K562 (cell line): ENCODE results near the gene HOXB5. TPM values are rescaled to one million over a fixed set of nuclear protein-coding genes. Genes with fewer than 3 reads are reported as not detected.
A peak's percentile ranks its signal among the peaks of the same experiment; 100 is the strongest.

Experiments used
- ATAC-seq: fragments of 200-7000 bp; cut with Tn5 transposase; 3 replicates; pipeline ENCODE4 v1.9.1; 2020; ENCODE audit warnings: moderate library complexity
- BruUV-seq: library from RNA; stranded (reverse); fragments of 400-500 nt; replicated peaks from 2 replicates; lab custom pipeline; 2021; lab: Mats Ljungman, UMichigan
- CTCF ChIA-PET: fragments of 300-600 bp; formaldehyde crosslinking; extraction: SDS; loops from one replicate; lab custom pipeline; 2021; ENCODE audit warnings: low intra/inter-chr PET ratio; lab: Yijun Ruan, JAX
- POLR2A ChIA-PET: fragments of 300-600, 350-650 bp; sonication (Branson Sonifier 250); formaldehyde crosslinking; extraction: SDS; loops from one replicate; lab custom pipeline; 2021; ENCODE audit warnings: antibody characterized with exemption, inconsistent platforms; lab: Yijun Ruan, JAX
- DNase-seq, 4 experiments: peaks; one replicate each; pipeline versions ENCODE4 v3.0.0 to v3.0.0-alpha.2; 2011 to 2018; ENCODE audit warnings: low spot score in 3 of 4, mixed read lengths in 3 of 4; ENCODE audit errors: extremely low read depth in 1 of 4
- FAIRE-seq: peaks from 2 replicates; lab custom pipeline; 2011; peaks lifted over from hg19 to GRCh38; lab: Jason Lieb, UNC
- H2AFZ ChIP-seq: 2 replicates; pipeline ENCODE4 v1.6.0; 2011; ENCODE audit warnings: low read depth, low read length, control low read depth, inconsistent platforms
- H3K27ac ChIP-seq: fragments of 200-600 bp; 3 replicates; pipeline ENCODE4 v1.8.0; 2011; ENCODE audit warnings: low read depth, mild to moderate bottlenecking, control low read depth, inconsistent platforms, low read length, moderate library complexity, mixed read lengths; ENCODE audit errors: extremely low read depth
- H3K27me3 ChIP-seq, 2 experiments: fragments of 300-600 bp in 1 of 2; 2 replicates in 1 of 2; 3 replicates in 1 of 2; pipeline versions ENCODE4 v1.6.0 to v1.8.0; 2011; ENCODE audit warnings: inconsistent platforms in 2 of 2, low read length in 2 of 2, mild to moderate bottlenecking in 1 of 2, mixed read lengths in 1 of 2, moderate library complexity in 1 of 2; ENCODE audit not compliant: control insufficient read depth in 2 of 2, insufficient read depth in 2 of 2
- H3K36me3 ChIP-seq: fragments of 300-600 bp; 3 replicates; pipeline ENCODE4 v1.8.0; 2011; ENCODE audit warnings: mild to moderate bottlenecking, low read length, inconsistent platforms; ENCODE audit not compliant: control insufficient read depth, insufficient read depth
- H3K4me1 ChIP-seq, 2 experiments: fragments of 200-600 bp in 1 of 2; replicated peaks in 1 of 2; 2 replicates in 1 of 2; 3 replicates in 1 of 2; pipeline versions ENCODE4 v1.5.1 to v1.8.0; 2011; ENCODE audit warnings: inconsistent platforms in 2 of 2, low read length in 2 of 2, mild to moderate bottlenecking in 1 of 2, mixed read lengths in 1 of 2, moderate library complexity in 1 of 2; ENCODE audit not compliant: control insufficient read depth in 2 of 2, insufficient read depth in 2 of 2
- H3K4me2 ChIP-seq: 2 replicates; pipeline ENCODE4 v1.6.1; 2011; ENCODE audit warnings: low read length, control low read depth, inconsistent platforms, mixed read lengths; ENCODE audit not compliant: insufficient read depth
- H3K4me3 ChIP-seq: fragments of 200-600 bp; sonication (generic), shearing (Covaris generic); 2 replicates; pipeline ENCODE4 v1.5.1; 2016; ENCODE audit warnings: control low read depth, inconsistent platforms
- H3K79me2 ChIP-seq: fragments of 200-600 bp; 3 replicates; pipeline ENCODE4 v1.8.0; 2011; ENCODE audit warnings: low read length, inconsistent platforms; ENCODE audit not compliant: control insufficient read depth, insufficient read depth
- H3K9ac ChIP-seq, 2 experiments: 2 replicates each; pipeline versions ENCODE4 v1.6.0 to v1.6.1; 2011; ENCODE audit warnings: low read depth in 2 of 2, low read length in 2 of 2, control low read depth in 1 of 2, inconsistent platforms in 1 of 2, mild to moderate bottlenecking in 1 of 2, mixed read lengths in 1 of 2; ENCODE audit not compliant: insufficient read depth in 1 of 2
- H3K9me1 ChIP-seq: one replicate; pipeline ENCODE4 v1.6.0; 2011; ENCODE audit warnings: inconsistent platforms, mild to moderate bottlenecking, low read length, moderate library complexity; ENCODE audit not compliant: control insufficient read depth, insufficient read depth
- H3K9me3 ChIP-seq: replicated peaks from 2 replicates; pipeline ENCODE4 v1.5.1; 2011; ENCODE audit warnings: low read depth, low read length, inconsistent platforms; ENCODE audit not compliant: control insufficient read depth, insufficient read depth
- H4K20me1 ChIP-seq: replicated peaks from 2 replicates; pipeline ENCODE4 v1.6.1; 2011; ENCODE audit warnings: low read length, inconsistent platforms, mixed read lengths; ENCODE audit not compliant: control insufficient read depth, insufficient read depth
- BCOR ChIP-seq: fragments of 450-650 bp; IDR thresholded peaks from 2 replicates; pipeline ENCODE4 v1.6.1; 2016
- GABPA ChIP-seq: fragments of 200-800 bp; sonication (Bioruptor generic); conservative IDR thresholded peaks from 2 replicates; pipeline ENCODE4 v1.6.1; 2016; ENCODE audit warnings: low read depth, missing genetic modification characterization, missing compliant biosample characterization
- KDM5B ChIP-seq: fragments of 200-600 bp; sonication (generic); IDR thresholded peaks from 2 replicates; pipeline ENCODE4 v1.6.1; 2012; ENCODE audit warnings: low read depth, mild to moderate bottlenecking, moderate library complexity, low read length, control low read depth, inconsistent platforms; ENCODE audit not compliant: insufficient replicate concordance
- NR2C2 ChIP-seq, 2 experiments: fragments of 200-800 bp in 1 of 2; sonication (Bioruptor generic) in 1 of 2; sonication (generic) in 1 of 2; formaldehyde crosslinking in 1 of 2; IDR thresholded peaks; 2 replicates each; pipeline versions ENCODE4 v1.6.1 to v1.8.0; 2016 to 2022; ENCODE audit warnings: mild to moderate bottlenecking in 1 of 2, missing compliant biosample characterization in 1 of 2, missing genetic modification characterization in 1 of 2, missing genetic modification reagents in 1 of 2
- NRF1 ChIP-seq, 2 experiments: fragments of 450-650 bp; IDR thresholded peaks in 1 of 2; conservative IDR thresholded peaks in 1 of 2; 2 replicates each; pipeline ENCODE4 v1.6.1; 2014; ENCODE audit warnings: mild to moderate bottlenecking in 2 of 2
- POLR2AphosphoS5 ChIP-seq: IDR thresholded peaks from 2 replicates; pipeline ENCODE4 v1.6.1; 2011; ENCODE audit warnings: mild to moderate bottlenecking, low read depth, low read length, moderate library complexity; ENCODE audit not compliant: control insufficient read depth, insufficient read depth
- RAD51 ChIP-seq: fragments of 450-650 bp; IDR thresholded peaks from 2 replicates; pipeline ENCODE4 v1.7.1; 2016; ENCODE audit warnings: low read depth, mild to moderate bottlenecking, borderline replicate concordance
- TRIM24 ChIP-seq, 2 experiments: fragments of 450-650 bp; IDR thresholded peaks; 2 replicates each; pipeline ENCODE4 v1.6.1; 2016
- ZNF143 ChIP-seq: sonication (generic); formaldehyde crosslinking; IDR thresholded peaks from 2 replicates; pipeline ENCODE4 v1.9.0; 2022; ENCODE audit warnings: mild to moderate bottlenecking, missing genetic modification reagents
- ZNF79 ChIP-seq: fragments of 250-450 bp; sonication (Bioruptor Pico); IDR thresholded peaks from 2 replicates; pipeline ENCODE4 v1.4.0; 2020; ENCODE audit warnings: low read depth, mild to moderate bottlenecking, moderate library complexity
- WGBS: fragments of 100-300 bp; shearing (Covaris generic); methylation state at CpG from one replicate; pipeline ENCODE4 v1.1.6; 2016; ENCODE audit warnings: low coverage, mixed read lengths; ENCODE audit not compliant: insufficient coverage; ENCODE audit errors: missing lambda C conversion rate; 5-methylcytosine and 5-hydroxymethylcytosine counted together
- in situ Hi-C: fragments of 300-500 bp; cut with MboI; formaldehyde crosslinking; loops from 4 replicates; pipeline ENCODE4 v1.15.0; 2018; ENCODE audit warnings: inconsistent platforms, mixed read lengths
- intact Hi-C: fragments of 100-400 bp; cut with micrococcal nuclease; formaldehyde crosslinking; loops from 2 replicates; pipeline ENCODE4 v1.14.2; 2022
- polyA plus RNA-seq, 8 experiments: library from polyadenylated mRNA; depleted of rRNA in 4 of 8; stranded (reverse) in 5 of 8; unstranded in 3 of 8; fragments of >200 nt; fragmentation: Nextera tagmentation in 2 of 8; fragmentation: Illumina TruSeq in 1 of 8; extraction: Ambion mirVana in 2 of 8; extraction: Trizol in 1 of 8; gene quantifications; 2 replicates each; pipeline versions ENCODE4 v1.2.1 to v1.2.3, GENCODE V29; 2011 to 2014; ENCODE audit warnings: inconsistent platforms in 1 of 8, missing spikeins in 1 of 8
- total RNA-seq, 7 experiments: library from RNA; depleted of rRNA in 6 of 7; stranded (reverse); fragments of >200 nt in 6 of 7; fragmentation: Illumina TruSeq in 2 of 7; extraction: Trizol in 2 of 7; gene quantifications; 2 replicates each; pipeline versions ENCODE4 v1.2.1 to v1.2.3, GENCODE V29; 2011 to 2021; ENCODE audit warnings: low replicate concordance in 1 of 7
- TF ChIP-seq, protein P1 (sequence below): sonication (generic); formaldehyde crosslinking; IDR thresholded peaks from 2 replicates; pipeline ENCODE4 v1.8.1; 2023; ENCODE audit warnings: mild to moderate bottlenecking, missing genetic modification reagents
- TF ChIP-seq, protein P2 (sequence below): fragments of 250-450 bp; sonication (Bioruptor Pico); IDR thresholded peaks from 2 replicates; pipeline ENCODE4 v1.4.0; 2020
- TF ChIP-seq, protein P3 (sequence below), 2 experiments: IDR thresholded peaks; 2 replicates each; pipeline ENCODE4 v1.6.1; 2012; ENCODE audit warnings: improper control_type of control experiment in 2 of 2, low read depth in 2 of 2, low read length in 2 of 2, borderline replicate concordance in 1 of 2

The HOXB5 gene
- total and polyA plus RNA-seq, 9 of the 15 experiments (the other 6 are each of a cell fraction or from before 2014, with no cell fraction given): 0.24 to 2.7 (median 0.65) TPM

DNA sequence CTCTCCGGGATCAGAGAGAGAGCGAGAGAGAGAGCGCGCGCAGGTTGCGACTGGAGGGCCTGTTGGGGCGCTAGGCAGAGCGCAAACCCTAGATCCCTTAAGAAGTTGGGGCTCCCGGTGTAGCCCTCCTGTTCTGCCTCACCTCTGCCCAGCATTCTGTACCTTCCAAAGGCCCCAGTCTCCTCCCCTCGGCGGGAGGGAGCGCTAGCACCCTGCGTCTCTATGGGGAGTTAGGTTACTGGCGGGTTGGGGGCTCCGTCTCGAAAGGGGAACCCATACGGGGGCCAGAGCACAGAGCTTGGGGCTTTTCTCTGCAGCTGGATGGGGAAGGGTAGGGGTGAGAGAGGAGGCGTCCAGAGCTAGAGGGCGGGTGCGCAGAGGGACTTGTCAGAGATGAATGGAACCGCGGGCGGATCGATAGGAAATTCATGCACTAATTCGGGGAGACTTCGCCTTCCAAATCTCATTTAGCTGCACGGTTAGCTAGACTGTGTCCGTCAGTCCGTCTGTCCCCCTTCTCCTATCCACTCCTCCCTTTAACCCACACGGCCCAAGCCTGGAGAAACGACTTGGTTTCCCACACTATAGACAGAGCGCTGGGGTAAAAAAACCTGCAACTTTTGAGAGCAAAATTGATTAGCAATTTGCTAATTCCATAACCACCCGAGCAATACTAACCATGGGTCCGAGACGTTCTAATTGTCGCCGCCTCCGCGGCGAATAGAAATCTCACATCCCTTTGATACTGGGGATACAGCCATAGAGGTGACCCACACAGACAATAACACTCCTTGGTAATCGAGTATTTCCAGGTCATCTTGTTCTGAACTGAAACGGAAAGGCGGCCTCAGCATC, 14.7 kb downstream of the HOXB5 start:
- intact Hi-C loops: loop anchor here (1.0 kb wide), 1 partner anchor 32 kb away; no protein-coding TSS in a partner anchor
- Histone ChIP-seq H4K20me1 (no peaks in the 10 kb centered on the region), H3K79me2 (peaks cover 98% of the 10 kb centered on the region), H3K9ac (peak overlapping the region; percentile 95 to 97), H2AFZ (peak overlapping the region; percentile 61; the same call in 1 of the 2 replicates), H3K27me3 (no peaks in the 10 kb centered on the region), H3K4me2 (peak overlapping the region; percentile 93), H3K36me3 (peaks cover 25% of the 10 kb centered on the region; the same call in 2 of the 3 replicates), H3K4me1 (peaks cover 43 to 51% of the 10 kb centered on the region in 2 experiments), H3K27ac (peak overlapping the region; percentile 95), H3K9me1 (no peaks in the 10 kb centered on the region), H3K4me3 (peak overlapping the region; percentile 71), H3K9me3 (no peaks in the 10 kb centered on the region)
- BruUV-seq: TSS peak; percentile 62
- peak; percentile 28 for ATAC-seq
- in situ Hi-C loops: no loop called here
- under 1% methylated on average over 41 of the region's 43 CpGs for WGBS
- POLR2A ChIA-PET: interaction anchor here (0.6 to 1.0 kb wide), 5 partner anchors 17 to 483 kb away, joined by 3 read pairs; no protein-coding TSS in a partner anchor
- CTCF ChIA-PET: interaction anchor here (0.7 kb wide), 1 partner anchor 239 kb away, joined by 4 read pairs; no protein-coding TSS in a partner anchor
- DNase-seq: peak in 3 of 4 experiments; percentile 57 to 62 (median 60)
- no peak for FAIRE-seq
- TF ChIP-seq, protein P1, sequence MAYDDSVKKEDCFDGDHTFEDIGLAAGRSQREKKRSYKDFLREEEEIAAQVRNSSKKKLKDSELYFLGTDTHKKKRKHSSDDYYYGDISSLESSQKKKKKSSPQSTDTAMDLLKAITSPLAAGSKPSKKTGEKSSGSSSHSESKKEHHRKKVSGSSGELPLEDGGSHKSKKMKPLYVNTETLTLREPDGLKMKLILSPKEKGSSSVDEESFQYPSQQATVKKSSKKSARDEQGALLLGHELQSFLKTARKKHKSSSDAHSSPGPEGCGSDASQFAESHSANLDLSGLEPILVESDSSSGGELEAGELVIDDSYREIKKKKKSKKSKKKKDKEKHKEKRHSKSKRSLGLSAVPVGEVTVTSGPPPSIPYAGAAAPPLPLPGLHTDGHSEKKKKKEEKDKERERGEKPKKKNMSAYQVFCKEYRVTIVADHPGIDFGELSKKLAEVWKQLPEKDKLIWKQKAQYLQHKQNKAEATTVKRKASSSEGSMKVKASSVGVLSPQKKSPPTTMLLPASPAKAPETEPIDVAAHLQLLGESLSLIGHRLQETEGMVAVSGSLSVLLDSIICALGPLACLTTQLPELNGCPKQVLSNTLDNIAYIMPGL (CRISPR knock-in tag): 0 out of 2 replicates have a peak, but pooled peaks have one; percentile 40
- TF ChIP-seq KDM5B: peak; percentile 34
- 0 out of 2 replicates have a peak, but pooled peaks have one; percentile 24 for TF ChIP-seq GABPA
- TF ChIP-seq NRF1 (conservative IDR thresholded peaks at IDR 0.05 in 1 of 2, IDR thresholded peaks at IDR 0.05 in 1 of 2): peak; percentile 49 to 53
- TF ChIP-seq TRIM24 (IDR thresholded peaks at IDR 0.05): no peak
- TF ChIP-seq NR2C2 (CRISPR knock-in tag; IDR thresholded peaks at IDR 0.05): no peak
- TF ChIP-seq NR2C2 (tag; IDR thresholded peaks at IDR 0.05): peak; percentile 58
- TF ChIP-seq ZNF79 (CRISPR knock-in tag): peak; percentile 45; the same call in 1 of the 2 replicates
- TF ChIP-seq, protein P2, sequence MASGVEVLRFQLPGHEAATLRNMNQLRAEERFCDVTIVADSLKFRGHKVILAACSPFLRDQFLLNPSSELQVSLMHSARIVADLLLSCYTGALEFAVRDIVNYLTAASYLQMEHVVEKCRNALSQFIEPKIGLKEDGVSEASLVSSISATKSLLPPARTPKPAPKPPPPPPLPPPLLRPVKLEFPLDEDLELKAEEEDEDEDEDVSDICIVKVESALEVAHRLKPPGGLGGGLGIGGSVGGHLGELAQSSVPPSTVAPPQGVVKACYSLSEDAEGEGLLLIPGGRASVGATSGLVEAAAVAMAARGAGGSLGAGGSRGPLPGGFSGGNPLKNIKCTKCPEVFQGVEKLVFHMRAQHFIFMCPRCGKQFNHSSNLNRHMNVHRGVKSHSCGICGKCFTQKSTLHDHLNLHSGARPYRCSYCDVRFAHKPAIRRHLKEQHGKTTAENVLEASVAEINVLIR (CRISPR knock-in tag): no peak
- no peak; the same call in 1 of the 2 replicates for TF ChIP-seq BCOR
- TF ChIP-seq, protein P3, sequence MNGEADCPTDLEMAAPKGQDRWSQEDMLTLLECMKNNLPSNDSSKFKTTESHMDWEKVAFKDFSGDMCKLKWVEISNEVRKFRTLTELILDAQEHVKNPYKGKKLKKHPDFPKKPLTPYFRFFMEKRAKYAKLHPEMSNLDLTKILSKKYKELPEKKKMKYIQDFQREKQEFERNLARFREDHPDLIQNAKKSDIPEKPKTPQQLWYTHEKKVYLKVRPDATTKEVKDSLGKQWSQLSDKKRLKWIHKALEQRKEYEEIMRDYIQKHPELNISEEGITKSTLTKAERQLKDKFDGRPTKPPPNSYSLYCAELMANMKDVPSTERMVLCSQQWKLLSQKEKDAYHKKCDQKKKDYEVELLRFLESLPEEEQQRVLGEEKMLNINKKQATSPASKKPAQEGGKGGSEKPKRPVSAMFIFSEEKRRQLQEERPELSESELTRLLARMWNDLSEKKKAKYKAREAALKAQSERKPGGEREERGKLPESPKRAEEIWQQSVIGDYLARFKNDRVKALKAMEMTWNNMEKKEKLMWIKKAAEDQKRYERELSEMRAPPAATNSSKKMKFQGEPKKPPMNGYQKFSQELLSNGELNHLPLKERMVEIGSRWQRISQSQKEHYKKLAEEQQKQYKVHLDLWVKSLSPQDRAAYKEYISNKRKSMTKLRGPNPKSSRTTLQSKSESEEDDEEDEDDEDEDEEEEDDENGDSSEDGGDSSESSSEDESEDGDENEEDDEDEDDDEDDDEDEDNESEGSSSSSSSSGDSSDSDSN (IDR thresholded peaks at IDR 0.05; ENCODE audit: borderline replicate concordance in 1 of 2, low read depth in 2 of 2, low read length in 2 of 2): peak in 1 of 2 experiments; percentile 32; a peak in 1 of 4 replicates
- no peak for TF ChIP-seq ZNF143 (CRISPR knock-in tag)
- TF ChIP-seq POLR2AphosphoS5: peak; percentile 13
- 0 out of 2 replicates have a peak, but pooled peaks have one; percentile 8 for TF ChIP-seq RAD51
